Erythroblast (primary cell): ENCODE results near the gene ACTN3.

Experiments
- GATA1 ChIP-seq: IDR thresholded peaks from 2 replicates; pipeline ENCODE4 v1.6.1; 2011; ENCODE audit warnings: low read depth, mild to moderate bottlenecking, control low read depth, low read length, moderate library complexity
- POLR2A ChIP-seq: IDR thresholded peaks from 2 replicates; pipeline ENCODE4 v1.6.1; 2011; ENCODE audit warnings: mild to moderate bottlenecking, low read length

- TF ChIP-seq POLR2A (no peak), GATA1 (no peak)
Measured at GRCh38 chr11:66548774-66549630, 2.3 kb downstream of the ACTN3 start.
